Measurements from ENCODE around the gene AKNAD1. TPM values are rescaled to one million over a fixed set of nuclear protein-coding genes. Genes with fewer than 3 reads are reported as not detected.

Gene AKNAD1
- total and polyA plus RNA-seq, 2 of the 13 experiments (the other 11 are each of a cell fraction or from before 2014, with no cell fraction given) = not detected

- ATAC-seq = no peak
- in situ Hi-C loops (cut with HindIII; ENCODE audit: extremely low pct_ligation_motif_present, low pct_unique_long_range_greater_than_20kb) (no loop called here), intact Hi-C loops (cut with micrococcal nuclease; ENCODE audit: unreplicated experiment) (no loop called here)
- H3K4me2 ChIP-seq (ENCODE audit: low read depth, low read length) = no peak overlapping the region
- H3K36me3 ChIP-seq (replicated peaks in 1 of 2; ENCODE audit: control insufficient read depth in 1 of 2, insufficient read depth in 2 of 2, low read length in 2 of 2) = peaks cover 2 to 31% of the 10 kb centered on the region in 2 experiments
- TF ChIP-seq GPBP1L1 (CRISPR knock-in tag; IDR thresholded peaks at IDR 0.05) (no peak), ETV5 (CRISPR knock-in tag; IDR thresholded peaks at IDR 0.05; ENCODE audit: borderline replicate concordance) (no peak), ISX (CRISPR knock-in tag; conservative IDR thresholded peaks at IDR 0.05) (no peak), ZBTB46 (CRISPR knock-in tag; IDR thresholded peaks at IDR 0.05; ENCODE audit: borderline replicate concordance) (no peak), ZNF773 (CRISPR knock-in tag; IDR thresholded peaks at IDR 0.05; ENCODE audit: borderline replicate concordance) (no peak), MAZ (IDR thresholded peaks at IDR 0.05; ENCODE audit: borderline replicate concordance, low read depth, low read length) (no peak), MAZ (CRISPR knock-in tag; IDR thresholded peaks at IDR 0.05; ENCODE audit: low read depth) (no peak), MTF2 (CRISPR knock-in tag; IDR thresholded peaks at IDR 0.05; ENCODE audit: borderline replicate concordance) (no peak), ZNF670 (CRISPR knock-in tag; IDR thresholded peaks at IDR 0.05; ENCODE audit: borderline replicate concordance) (no peak)
- POLR2A ChIA-PET = no interaction called here
- H3K9me3 ChIP-seq (ENCODE audit: low read length) = no peaks in the 10 kb centered on the region
- FAIRE-seq = no peak
- H4K20me1 ChIP-seq (ENCODE audit: insufficient read depth, low read length) = no peaks in the 10 kb centered on the region
- no peak overlapping the region for H3K4me3 ChIP-seq (replicated peaks in 1 of 3; ENCODE audit: insufficient read depth in 1 of 3, low read depth in 2 of 3, low read length in 3 of 3)
- H3K4me1 ChIP-seq (ENCODE audit: insufficient read depth, low read length) = peaks cover 8% of the 10 kb centered on the region
- DNase-seq (ENCODE audit: low spot score) = no peak
- H3K79me2 ChIP-seq (ENCODE audit: insufficient read depth, low read length) = no peaks in the 10 kb centered on the region
- BruUV-seq (replicated peaks) = no TSS peak
- H3K9ac ChIP-seq (ENCODE audit: insufficient read depth, low read depth, low read length) = no peak overlapping the region
- H2AFZ ChIP-seq (ENCODE audit: low read length) = no peak overlapping the region
- no peak overlapping the region for H3K27ac ChIP-seq (ENCODE audit: extremely low read length, insufficient read depth, low read length)
- no peaks in the 10 kb centered on the region for H3K27me3 ChIP-seq (ENCODE audit: control insufficient read depth in 1 of 2, insufficient read depth in 2 of 2, low read length in 2 of 2)
- CTCF ChIA-PET (ENCODE audit: low intra/inter-chr PET ratio, low total read pairs) = no interaction called here
These were observed 79.1 kb downstream of the AKNAD1 start for GRCh38 chr1:108777839-108778238.
